DOHH2 (cell line): ENCODE results near the gene CCM2.
A peak's percentile ranks its signal among the peaks of the same experiment; 100 is the strongest.

Experiments
- H3F3A ChIP-seq: fragments of 200-600 bp; sonication (generic), shearing (Covaris generic); 2 replicates; pipeline ENCODE4 v1.6.0; 2016; ENCODE audit warnings: antibody characterized with exemption, mild to moderate bottlenecking; ENCODE audit not compliant: control insufficient read depth, insufficient read depth
- H3K27ac ChIP-seq: fragments of 200-600 bp; sonication (generic); 2 replicates; pipeline ENCODE4 v1.5.1; 2014; ENCODE audit warnings: low read depth, mild to moderate bottlenecking, low read length, moderate library complexity
- H3K27me3 ChIP-seq: fragments of 200-600 bp; sonication (generic); 2 replicates; pipeline ENCODE4 v1.6.1; 2014; ENCODE audit warnings: mild to moderate bottlenecking, low read length, mixed read lengths; ENCODE audit not compliant: control insufficient read depth
- H3K36me3 ChIP-seq: fragments of 200-600 bp; sonication (generic); 2 replicates; pipeline ENCODE4 v1.6.1; 2014; ENCODE audit warnings: mild to moderate bottlenecking, low read length, moderate library complexity, mixed read lengths; ENCODE audit not compliant: control insufficient read depth
- H3K4me1 ChIP-seq: fragments of 200-600 bp; sonication (generic); 2 replicates; pipeline ENCODE4 v1.6.1; 2014; ENCODE audit warnings: mild to moderate bottlenecking, low read length, mixed read lengths; ENCODE audit not compliant: control insufficient read depth
- H3K4me2 ChIP-seq: fragments of 200-600 bp; sonication (generic); 2 replicates; pipeline ENCODE4 v1.6.0; 2014; ENCODE audit warnings: mild to moderate bottlenecking, low read length, moderate library complexity
- H3K4me3 ChIP-seq: fragments of 200-600 bp; sonication (generic); 2 replicates; pipeline ENCODE4 v1.5.1; 2014; ENCODE audit warnings: mild to moderate bottlenecking, low read length, mixed read lengths
- H3K79me2 ChIP-seq: fragments of 200-600 bp; sonication (generic); 2 replicates; pipeline ENCODE4 v1.6.1; 2014; ENCODE audit warnings: mild to moderate bottlenecking, low read length, mixed read lengths; ENCODE audit not compliant: control insufficient read depth
- H3K9me2 ChIP-seq: fragments of 200-600 bp; sonication (generic); replicated peaks from 2 replicates; pipeline ENCODE4 v1.6.1; 2014; ENCODE audit warnings: mild to moderate bottlenecking, low read length, mixed read lengths; ENCODE audit not compliant: control insufficient read depth
- H3K9me3 ChIP-seq: fragments of 200-600 bp; sonication (generic); 2 replicates; pipeline ENCODE4 v1.6.1; 2014; ENCODE audit warnings: antibody characterized with exemption, low read length, mixed read lengths; ENCODE audit not compliant: control insufficient read depth, insufficient read depth
- H4K20me1 ChIP-seq: fragments of 200-600 bp; sonication (generic); 2 replicates; pipeline ENCODE4 v1.6.0; 2014; ENCODE audit warnings: low read depth, mild to moderate bottlenecking, antibody characterized with exemption, low read length, moderate library complexity; ENCODE audit not compliant: control insufficient read depth, insufficient read depth
- EZH2phosphoT487 ChIP-seq: fragments of 200-600 bp; sonication (generic); IDR thresholded peaks from 2 replicates; pipeline ENCODE4 v1.6.1; 2017; ENCODE audit warnings: borderline replicate concordance, mild to moderate bottlenecking, antibody characterized with exemption, low read length, moderate library complexity, mixed read lengths
- TF ChIP-seq, protein P1 (sequence below): fragments of 200-600 bp; sonication (generic); IDR thresholded peaks from one replicate; pipeline ENCODE4 v1.5.1; 2014; ENCODE audit warnings: antibody characterized with exemption, mild to moderate bottlenecking, low read depth, low read length; ENCODE audit not compliant: poor library complexity, severe bottlenecking

CCM2 gene

DNA sequence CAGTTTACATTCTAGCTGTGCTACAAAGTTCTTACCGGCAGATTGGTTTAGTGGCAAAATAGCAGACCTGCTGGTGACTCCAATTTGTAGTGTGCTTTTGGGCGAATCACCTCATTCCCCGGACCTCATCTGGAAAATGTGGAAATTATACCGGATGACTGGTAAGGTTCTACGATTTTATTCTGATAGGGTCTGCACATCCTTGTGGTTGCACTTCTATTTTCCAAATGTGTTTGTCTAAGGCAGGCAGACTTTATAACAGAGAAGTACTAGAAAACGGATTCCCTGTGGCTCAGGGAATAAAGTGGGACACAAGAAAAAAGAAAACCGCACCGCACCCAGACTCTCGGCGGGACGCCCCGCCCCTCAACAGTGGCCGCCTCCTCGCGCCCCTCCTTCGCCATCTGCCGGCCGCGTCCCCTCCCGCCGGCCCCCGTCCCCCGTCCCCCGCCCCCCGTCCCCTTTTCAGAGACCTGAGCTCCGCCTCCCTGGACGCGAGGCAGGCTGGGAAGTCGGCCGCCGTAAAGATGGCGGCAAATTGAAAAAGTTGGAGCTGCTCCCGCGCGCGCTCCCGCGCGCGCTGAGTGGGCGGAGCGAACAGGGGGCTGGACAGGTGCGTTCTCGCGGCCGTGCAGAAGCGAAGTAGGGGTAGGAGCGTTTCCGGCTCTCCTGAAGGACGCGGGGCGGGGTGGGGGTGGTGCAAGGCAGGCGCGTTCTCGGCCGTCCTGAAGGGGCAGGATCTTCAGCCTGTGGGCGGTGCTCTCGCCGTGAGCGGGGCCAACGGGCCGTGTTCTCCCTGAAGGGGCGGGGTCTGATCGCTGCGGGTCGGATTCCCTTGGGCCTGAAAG lies 532 bp upstream of the CCM2 start:
- Histone ChIP-seq H4K20me1 (peaks cover 11% of the 10 kb centered on the region; the same call in 1 of the 2 replicates), H3K79me2 (peaks cover 56% of the 10 kb centered on the region), H3F3A (peaks cover 54% of the 10 kb centered on the region), H3K4me3 (peak overlapping the region; percentile 91), H3K4me1 (peaks cover 84% of the 10 kb centered on the region), H3K36me3 (peaks cover 36% of the 10 kb centered on the region), H3K4me2 (peak overlapping the region; percentile 86), H3K9me2 (no peaks in the 10 kb centered on the region), H3K27me3 (no peaks in the 10 kb centered on the region), H3K27ac (peak overlapping the region; percentile 98), H3K9me3 (no peaks in the 10 kb centered on the region)
- TF ChIP-seq EZH2phosphoT487, result no peak
- TF ChIP-seq, protein P1, sequence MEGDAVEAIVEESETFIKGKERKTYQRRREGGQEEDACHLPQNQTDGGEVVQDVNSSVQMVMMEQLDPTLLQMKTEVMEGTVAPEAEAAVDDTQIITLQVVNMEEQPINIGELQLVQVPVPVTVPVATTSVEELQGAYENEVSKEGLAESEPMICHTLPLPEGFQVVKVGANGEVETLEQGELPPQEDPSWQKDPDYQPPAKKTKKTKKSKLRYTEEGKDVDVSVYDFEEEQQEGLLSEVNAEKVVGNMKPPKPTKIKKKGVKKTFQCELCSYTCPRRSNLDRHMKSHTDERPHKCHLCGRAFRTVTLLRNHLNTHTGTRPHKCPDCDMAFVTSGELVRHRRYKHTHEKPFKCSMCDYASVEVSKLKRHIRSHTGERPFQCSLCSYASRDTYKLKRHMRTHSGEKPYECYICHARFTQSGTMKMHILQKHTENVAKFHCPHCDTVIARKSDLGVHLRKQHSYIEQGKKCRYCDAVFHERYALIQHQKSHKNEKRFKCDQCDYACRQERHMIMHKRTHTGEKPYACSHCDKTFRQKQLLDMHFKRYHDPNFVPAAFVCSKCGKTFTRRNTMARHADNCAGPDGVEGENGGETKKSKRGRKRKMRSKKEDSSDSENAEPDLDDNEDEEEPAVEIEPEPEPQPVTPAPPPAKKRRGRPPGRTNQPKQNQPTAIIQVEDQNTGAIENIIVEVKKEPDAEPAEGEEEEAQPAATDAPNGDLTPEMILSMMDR, result no peak

DNA sequence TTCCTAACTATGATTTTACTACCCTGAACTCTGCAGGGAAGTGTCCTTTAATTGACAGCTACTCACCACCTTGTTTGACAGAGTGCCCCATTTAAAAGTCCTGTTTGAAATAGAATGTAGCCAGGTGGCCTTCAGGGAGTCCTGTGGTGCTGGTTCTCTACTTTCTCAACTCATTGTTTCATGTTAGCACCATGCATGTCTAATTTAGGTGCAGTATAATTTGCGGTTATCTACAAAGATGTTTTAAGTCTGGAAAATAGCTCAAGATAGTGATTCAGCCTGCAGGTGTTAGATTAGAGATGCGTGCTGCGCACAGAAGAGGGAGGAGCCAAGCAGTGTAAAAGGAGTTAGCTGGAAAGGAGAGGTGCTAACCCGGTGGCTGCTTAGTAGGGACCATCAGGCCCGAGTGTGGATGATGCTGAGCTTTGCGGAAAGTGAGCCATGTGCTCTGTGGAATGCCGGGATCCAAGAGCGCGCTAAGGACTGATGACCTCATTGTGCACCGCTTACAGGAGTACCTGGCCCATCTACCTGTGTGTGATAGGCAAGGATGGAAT lies 1.2 kb downstream of the CCM2 start:
- Histone ChIP-seq H3F3A (peaks cover 42% of the 10 kb centered on the region), H3K27ac (peak overlapping the region; percentile 92), H3K9me2 (no peaks in the 10 kb centered on the region), H3K36me3 (peaks cover 51% of the 10 kb centered on the region), H3K79me2 (peaks cover 73% of the 10 kb centered on the region), H3K4me1 (peaks cover 84% of the 10 kb centered on the region), H3K9me3 (no peaks in the 10 kb centered on the region), H4K20me1 (peaks cover 24% of the 10 kb centered on the region; the same call in 1 of the 2 replicates), H3K4me2 (peak overlapping the region; percentile 78), H3K4me3 (peak overlapping the region; percentile 88), H3K27me3 (no peaks in the 10 kb centered on the region)
- no peak for TF ChIP-seq EZH2phosphoT487
- TF ChIP-seq, protein P1, result no peak

DNA sequence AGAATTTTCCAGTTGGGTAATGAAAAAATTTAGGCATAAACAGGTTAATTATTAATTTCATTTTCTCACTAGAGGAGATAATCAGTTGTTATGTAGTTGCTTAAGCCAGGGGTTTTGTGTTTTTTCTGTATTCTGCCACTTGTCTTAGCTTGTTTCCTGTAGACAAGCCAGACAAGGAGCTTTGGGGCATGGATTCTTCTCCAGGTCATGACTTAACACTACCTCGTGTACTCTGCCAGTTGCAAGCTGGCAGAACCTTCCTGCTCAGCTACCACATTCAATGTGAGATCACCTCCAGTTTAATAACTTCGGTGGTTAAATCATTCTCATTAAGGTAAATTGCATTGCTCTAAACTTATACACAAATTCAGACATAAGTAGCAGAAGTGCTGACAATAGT lies 1.8 kb downstream of the CCM2 start:
- Histone ChIP-seq H3K9me2 (no peaks in the 10 kb centered on the region), H4K20me1 (peaks cover 24% of the 10 kb centered on the region; the same call in 1 of the 2 replicates), H3K27me3 (no peaks in the 10 kb centered on the region), H3K4me2 (peak overlapping the region; percentile 78), H3K36me3 (peaks cover 56% of the 10 kb centered on the region), H3K79me2 (peaks cover 80% of the 10 kb centered on the region), H3K27ac (peak overlapping the region; percentile 92), H3K9me3 (no peaks in the 10 kb centered on the region), H3K4me3 (peak overlapping the region; percentile 88), H3F3A (peaks cover 36% of the 10 kb centered on the region), H3K4me1 (peaks cover 84% of the 10 kb centered on the region)
- TF ChIP-seq, protein P1, result no peak
- no peak for TF ChIP-seq EZH2phosphoT487
